GM23338 (cell line): ENCODE measurements around the gene CHN1. TPM values are rescaled to one million over a fixed set of nuclear protein-coding genes. Genes with fewer than 3 reads are reported as not detected.
A peak's percentile ranks its signal among the peaks of the same experiment; 100 is the strongest.

Experiments
- ATAC-seq: fragments of 200-7000 bp; cut with Tn5 transposase; 3 replicates; pipeline ENCODE4 v1.9.1; 2020
- DNase-seq: peaks from one replicate; pipeline ENCODE4 v3.0.0-alpha.2; 2015; ENCODE audit warnings: low spot score
- H2AFZ ChIP-seq: fragments of 200-600 bp; sonication (generic); 2 replicates; pipeline ENCODE4 v1.8.0; 2016; ENCODE audit warnings: antibody characterized with exemption, mild to moderate bottlenecking, moderate library complexity
- H3F3A ChIP-seq: fragments of 200-600 bp; sonication (generic); replicated peaks from 2 replicates; pipeline ENCODE4 v1.8.0; 2017; ENCODE audit warnings: antibody characterized with exemption, mixed run types, low read depth
- H3K27ac ChIP-seq: fragments of 200-600 bp; sonication (generic); 2 replicates; pipeline ENCODE4 v1.6.1; 2016; ENCODE audit warnings: low read depth
- H3K27me3 ChIP-seq: fragments of 200-600 bp; sonication (generic); 2 replicates; pipeline ENCODE4 v1.8.0; 2016; ENCODE audit warnings: mild to moderate bottlenecking, mixed run types, moderate library complexity; ENCODE audit not compliant: insufficient read depth
- H3K36me3 ChIP-seq: fragments of 200-600 bp; sonication (generic); 2 replicates; pipeline ENCODE4 v1.8.0; 2016; ENCODE audit warnings: mild to moderate bottlenecking; ENCODE audit not compliant: insufficient read depth
- H3K4me1 ChIP-seq: fragments of 200-600 bp; sonication (generic); 2 replicates; pipeline ENCODE4 v1.8.0; 2016; ENCODE audit warnings: mild to moderate bottlenecking, moderate library complexity; ENCODE audit not compliant: insufficient read depth
- H3K4me2 ChIP-seq: fragments of 200-600 bp; sonication (generic); 2 replicates; pipeline ENCODE4 v1.7.1; 2017; ENCODE audit warnings: mixed run types
- H3K4me3 ChIP-seq: fragments of 200-600 bp; sonication (generic); 2 replicates; pipeline ENCODE4 v1.6.1; 2016; ENCODE audit warnings: mixed run types
- H3K79me2 ChIP-seq: fragments of 200-600 bp; sonication (generic); replicated peaks from 2 replicates; pipeline ENCODE4 v1.8.0; 2017; ENCODE audit warnings: mild to moderate bottlenecking; ENCODE audit not compliant: insufficient read depth
- H3K9me2 ChIP-seq: fragments of 200-600 bp; sonication (generic); 2 replicates; pipeline ENCODE4 v1.8.0; 2017; ENCODE audit not compliant: insufficient read depth
- H4K20me1 ChIP-seq: fragments of 200-600 bp; sonication (generic); replicated peaks from 2 replicates; pipeline ENCODE4 v1.8.0; 2017; ENCODE audit warnings: mild to moderate bottlenecking; ENCODE audit not compliant: insufficient read depth
- H3K27ac Mint-ChIP-seq: 2 replicates; pipeline ENCODE4 v1.8.0; 2020; ENCODE audit warnings: inconsistent platforms, mild to moderate bottlenecking, moderate library complexity, mixed read lengths
- H3K27me3 Mint-ChIP-seq: 3 replicates; pipeline ENCODE4 v1.8.0; 2022; ENCODE audit warnings: low read depth, mild to moderate bottlenecking, moderate library complexity, mixed read lengths, inconsistent platforms; ENCODE audit not compliant: insufficient read depth, poor library complexity
- H3K36me3 Mint-ChIP-seq: 3 replicates; pipeline ENCODE4 v1.8.0; 2021; ENCODE audit warnings: low read depth, mild to moderate bottlenecking, inconsistent platforms, moderate library complexity, mixed read lengths
- H3K4me1 Mint-ChIP-seq: 3 replicates; pipeline ENCODE4 v1.8.0; 2020; ENCODE audit warnings: mild to moderate bottlenecking, inconsistent platforms, mixed read lengths
- H3K4me3 Mint-ChIP-seq: 3 replicates; pipeline ENCODE4 v1.8.0; 2021; ENCODE audit warnings: moderate library complexity, mild to moderate bottlenecking, inconsistent platforms, mixed read lengths
- H3K9me3 Mint-ChIP-seq: 3 replicates; pipeline ENCODE4 v1.8.0; 2020; ENCODE audit warnings: moderate library complexity, mild to moderate bottlenecking, inconsistent platforms, mixed read lengths
- CTCF ChIP-seq, 2 experiments: fragments of 200-600 bp in 1 of 2; sonication (generic) in 1 of 2; conservative IDR thresholded peaks; 2 replicates each; pipeline versions ENCODE4 v1.5.1 to v1.6.1; 2016 to 2017; ENCODE audit warnings: antibody characterized with exemption in 2 of 2, low read depth in 2 of 2, mild to moderate bottlenecking in 2 of 2, moderate library complexity in 1 of 2
- EZH2 ChIP-seq: fragments of 200-600 bp; sonication (generic); IDR thresholded peaks from one replicate; pipeline ENCODE4 v1.8.0; 2017; ENCODE audit warnings: antibody characterized with exemption, mild to moderate bottlenecking, low read depth; ENCODE audit not compliant: unreplicated experiment
- JUNB ChIP-seq: IDR thresholded peaks from one replicate; pipeline ENCODE4 v1.6.1; 2016; ENCODE audit warnings: antibody characterized with exemption; ENCODE audit not compliant: unreplicated experiment
- NANOG ChIP-seq: IDR thresholded peaks from 2 replicates; pipeline ENCODE4 v1.6.1; 2016; ENCODE audit warnings: antibody characterized with exemption, borderline replicate concordance
- REST ChIP-seq: IDR thresholded peaks from one replicate; pipeline ENCODE4 v1.6.1; 2018; ENCODE audit warnings: antibody characterized with exemption; ENCODE audit not compliant: unreplicated experiment
- STAT1 ChIP-seq: IDR thresholded peaks from one replicate; pipeline ENCODE4 v1.6.1; 2016; ENCODE audit warnings: antibody characterized with exemption; ENCODE audit not compliant: unreplicated experiment
- ZNF114 ChIP-seq: fragments of 250-450 bp; sonication (Bioruptor Pico); IDR thresholded peaks from 2 replicates; pipeline ENCODE4 v1.5.0; 2020; ENCODE audit warnings: mild to moderate bottlenecking, moderate library complexity
- ZNF331 ChIP-seq: fragments of 250-450 bp; sonication (Bioruptor Pico); IDR thresholded peaks from 2 replicates; pipeline ENCODE4 v1.5.0; 2020; ENCODE audit warnings: low read depth, mild to moderate bottlenecking, moderate library complexity
- polyA plus RNA-seq: library from polyadenylated mRNA; unstranded; fragments of >200 nt; fragmentation: Nextera tagmentation; extraction: Ambion mirVana; gene quantifications from 2 replicates; pipeline ENCODE4 v1.2.1, GENCODE V29; 2016
- total RNA-seq: library from RNA; depleted of rRNA; stranded (reverse); fragments of >200 nt; shearing (Covaris generic); gene quantifications from 2 replicates; pipeline ENCODE4 v1.2.3, GENCODE V29; 2014

Gene CHN1
- total and polyA plus RNA-seq, 2 experiments from 2014 or later: 28.1 to 36.5 TPM

DNA sequence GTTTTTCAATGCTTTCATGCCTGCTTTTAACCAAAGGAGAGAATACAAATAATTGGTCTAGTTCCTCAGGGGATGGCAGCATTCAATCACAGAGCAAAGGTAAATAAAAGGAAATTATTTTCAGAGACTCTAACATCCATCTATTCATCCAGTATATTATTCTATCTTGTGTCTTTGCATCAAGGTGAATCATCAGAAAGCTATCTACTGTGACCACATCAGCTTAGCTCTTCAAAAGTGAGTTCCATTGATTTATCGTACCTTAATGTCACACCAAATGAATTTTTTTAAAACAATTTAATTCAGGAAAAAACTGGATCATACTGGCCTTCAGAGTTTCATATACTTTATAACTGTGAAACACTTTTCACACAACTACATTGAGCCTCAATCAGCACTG is 66.1 kb downstream of the CHN1 start:
- Mint-ChIP-seq H3K27ac (no peak overlapping the region), H3K9me3 (no peaks in the 10 kb centered on the region; the same call in 2 of the 3 replicates), H3K4me3 (no peak overlapping the region), H3K27me3 (peaks cover 2% of the 10 kb centered on the region), H3K4me1 (peaks cover 6% of the 10 kb centered on the region; the same call in 1 of the 3 replicates), H3K36me3 (peaks cover 33% of the 10 kb centered on the region)
- no peak overlapping the region for H2AFZ ChIP-seq
- peaks cover 4% of the 10 kb centered on the region; the same call in 1 of the 2 replicates for H3K4me1 ChIP-seq
- H3K4me3 ChIP-seq: no peak overlapping the region
- no peaks in the 10 kb centered on the region for H3K79me2 ChIP-seq
- no peaks in the 10 kb centered on the region for H4K20me1 ChIP-seq
- H3K9me2 ChIP-seq: no peaks in the 10 kb centered on the region
- no peak overlapping the region for H3K4me2 ChIP-seq
- TF ChIP-seq STAT1: no peak
- TF ChIP-seq ZNF114 (CRISPR knock-in tag): no peak
- TF ChIP-seq REST: no peak
- no peak for TF ChIP-seq JUNB
- no peak for TF ChIP-seq ZNF331 (CRISPR knock-in tag)
- TF ChIP-seq CTCF (conservative IDR thresholded peaks at IDR 0.05; ENCODE audit: low read depth in 2 of 2): no peak
- TF ChIP-seq EZH2: no peak
- no peak for TF ChIP-seq NANOG
- ATAC-seq: no peak
- no peaks in the 10 kb centered on the region for H3F3A ChIP-seq
- H3K27me3 ChIP-seq: no peaks in the 10 kb centered on the region
- peaks cover 12% of the 10 kb centered on the region for H3K36me3 ChIP-seq
- no peak for DNase-seq
- H3K27ac ChIP-seq: no peak overlapping the region

DNA sequence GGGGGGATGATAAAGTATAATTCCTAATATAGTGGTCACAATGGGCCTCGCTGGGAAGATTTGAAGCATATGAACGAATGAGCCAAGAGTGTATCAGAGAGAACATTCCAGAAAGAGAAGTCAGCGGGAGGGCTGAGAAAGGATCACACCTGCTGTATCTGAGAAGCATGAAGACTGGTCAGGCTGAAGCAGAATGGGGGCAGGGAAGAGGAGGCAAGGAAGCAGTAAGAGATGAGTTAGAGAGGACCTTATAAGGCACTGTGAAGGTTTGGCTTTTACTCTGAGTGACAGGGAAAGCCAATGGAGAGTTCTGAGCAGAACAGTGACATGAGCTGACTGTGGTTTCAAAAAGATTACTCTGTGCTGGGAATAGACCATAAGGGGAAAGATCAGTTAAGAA is 73.5 kb downstream of the CHN1 start:
- Histone ChIP-seq H3K27ac (peak overlapping the region; percentile 14; the same call in 1 of the 2 replicates), H2AFZ (no peak overlapping the region), H3F3A (no peaks in the 10 kb centered on the region), H3K36me3 (peaks cover 12% of the 10 kb centered on the region), H3K9me2 (no peaks in the 10 kb centered on the region), H3K79me2 (no peaks in the 10 kb centered on the region), H3K4me3 (no peak overlapping the region), H3K4me2 (no peak overlapping the region), H4K20me1 (no peaks in the 10 kb centered on the region), H3K4me1 (peaks cover 20% of the 10 kb centered on the region; the same call in 1 of the 2 replicates), H3K27me3 (no peaks in the 10 kb centered on the region)
- Mint-ChIP-seq H3K9me3 (no peaks in the 10 kb centered on the region; the same call in 2 of the 3 replicates), H3K4me1 (peaks cover 25% of the 10 kb centered on the region), H3K27me3 (peaks cover 3% of the 10 kb centered on the region), H3K36me3 (peaks cover 6% of the 10 kb centered on the region; the same call in 2 of the 3 replicates), H3K4me3 (no peak overlapping the region), H3K27ac (no peak overlapping the region)
- ATAC-seq (peak; percentile 68), DNase-seq (peak; percentile 40)
- TF ChIP-seq ZNF114 (CRISPR knock-in tag): no peak
- no peak for TF ChIP-seq REST
